Uterus (tissue), 2 donors: ENCODE data around the gene NEB.

ENCODE experiments used
- CTCF ChIP-seq, 4 experiments: fragments of 200-600 bp in 2 of 4; fragments of 450-650 bp in 2 of 4; sonication (generic) in 2 of 4; IDR thresholded peaks; one replicate each; pipeline ENCODE4 v1.5.1; 2016 to 2019; ENCODE audit warnings: antibody characterized with exemption in 4 of 4, mild to moderate bottlenecking in 2 of 4, moderate library complexity in 1 of 4
- POLR2A ChIP-seq, 2 donors: fragments of 450-650 bp; IDR thresholded peaks; one replicate each; pipeline ENCODE4 v1.6.1; 2016; ENCODE audit warnings: antibody characterized with exemption in 2 of 2, mild to moderate bottlenecking in 1 of 2, moderate library complexity in 1 of 2

- TF ChIP-seq CTCF (IDR thresholded peaks at IDR 0.05) (no peak), POLR2A (IDR thresholded peaks at IDR 0.05) (no peak)
These were observed 94.2 kb downstream of the NEB start for GRCh38 chr2:151640087-151640486.
